Tibial nerve (tissue), 4 donors: ENCODE data around the gene ALG11.

Experiments used
- CTCF ChIP-seq, 5 experiments: fragments of 200-600 bp in 3 of 5; fragments of 450-650 bp in 2 of 5; sonication (generic) in 3 of 5; IDR thresholded peaks; one replicate each; pipeline ENCODE4 v1.5.1; 2016 to 2019; ENCODE audit warnings: antibody characterized with exemption in 5 of 5, mild to moderate bottlenecking in 3 of 5, moderate library complexity in 2 of 5
- EP300 ChIP-seq, 2 donors: sonication (generic); formaldehyde crosslinking; IDR thresholded peaks; one replicate each; pipeline ENCODE4 v1.6.1; 2017; ENCODE audit warnings: antibody characterized with exemption in 2 of 2, mild to moderate bottlenecking in 1 of 2
- POLR2A ChIP-seq, 2 donors: fragments of 450-650 bp; IDR thresholded peaks; one replicate each; pipeline ENCODE4 v1.6.1; 2017; ENCODE audit warnings: antibody characterized with exemption in 2 of 2, mild to moderate bottlenecking in 2 of 2, moderate library complexity in 2 of 2

GRCh38 chr13:52011632-52012511 lies at the start of gene ALG11:
- TF ChIP-seq EP300 (IDR thresholded peaks at IDR 0.05) (peak; percentile 68 to 73), CTCF (IDR thresholded peaks at IDR 0.05) (no peak), POLR2A (IDR thresholded peaks at IDR 0.05) (peak in 1 of 2 donors; percentile 33)
